OCI-LY7 (cell line): ENCODE data around the gene UBAP1L.

Experiments
- EZH2phosphoT487 ChIP-seq: fragments of 200-600 bp; sonication (generic); IDR thresholded peaks from 2 replicates; pipeline ENCODE4 v1.6.1; 2018; ENCODE audit warnings: low read depth, borderline replicate concordance, mild to moderate bottlenecking, mixed run types, antibody characterized with exemption, low read length, moderate library complexity, mixed read lengths
- TF ChIP-seq, protein P1 (sequence below): fragments of 200-600 bp; sonication (generic); conservative IDR thresholded peaks from 2 replicates; pipeline ENCODE4 v1.5.1; 2014; ENCODE audit warnings: mild to moderate bottlenecking, antibody characterized with exemption, low read length, moderate library complexity, mixed read lengths

GRCh38 chr15:65066635-65067316, 48.2 kb downstream of the UBAP1L start:
- TF ChIP-seq, protein P1, sequence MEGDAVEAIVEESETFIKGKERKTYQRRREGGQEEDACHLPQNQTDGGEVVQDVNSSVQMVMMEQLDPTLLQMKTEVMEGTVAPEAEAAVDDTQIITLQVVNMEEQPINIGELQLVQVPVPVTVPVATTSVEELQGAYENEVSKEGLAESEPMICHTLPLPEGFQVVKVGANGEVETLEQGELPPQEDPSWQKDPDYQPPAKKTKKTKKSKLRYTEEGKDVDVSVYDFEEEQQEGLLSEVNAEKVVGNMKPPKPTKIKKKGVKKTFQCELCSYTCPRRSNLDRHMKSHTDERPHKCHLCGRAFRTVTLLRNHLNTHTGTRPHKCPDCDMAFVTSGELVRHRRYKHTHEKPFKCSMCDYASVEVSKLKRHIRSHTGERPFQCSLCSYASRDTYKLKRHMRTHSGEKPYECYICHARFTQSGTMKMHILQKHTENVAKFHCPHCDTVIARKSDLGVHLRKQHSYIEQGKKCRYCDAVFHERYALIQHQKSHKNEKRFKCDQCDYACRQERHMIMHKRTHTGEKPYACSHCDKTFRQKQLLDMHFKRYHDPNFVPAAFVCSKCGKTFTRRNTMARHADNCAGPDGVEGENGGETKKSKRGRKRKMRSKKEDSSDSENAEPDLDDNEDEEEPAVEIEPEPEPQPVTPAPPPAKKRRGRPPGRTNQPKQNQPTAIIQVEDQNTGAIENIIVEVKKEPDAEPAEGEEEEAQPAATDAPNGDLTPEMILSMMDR = no peak
- TF ChIP-seq EZH2phosphoT487 = no peak
